Measurements from ENCODE around the gene FNDC3B.

DNA sequence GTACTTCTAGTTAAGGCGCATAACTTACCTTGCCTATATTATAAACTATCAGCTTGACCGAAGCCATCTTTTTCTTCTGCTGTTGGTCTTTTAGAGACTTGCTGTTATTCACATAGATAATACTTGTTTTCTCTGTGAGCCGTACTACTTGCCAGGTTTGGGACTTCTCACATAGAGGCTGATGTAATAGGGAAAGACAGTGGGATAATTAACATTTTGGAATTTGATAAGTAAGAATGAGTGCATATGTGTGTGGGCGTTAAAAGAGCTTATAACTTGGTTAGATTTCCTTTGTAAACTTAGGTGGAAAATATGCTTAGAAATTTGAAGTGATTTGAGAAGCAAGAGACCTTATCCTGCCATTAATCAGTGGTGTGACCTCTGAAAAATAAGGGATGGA, 47.8 kb downstream of the FNDC3B start:
- TF ChIP-seq POLR2AphosphoS5 (IDR thresholded peaks at IDR 0.05; ENCODE audit: low read depth, low read length) (no peak), TCF7L2 (IDR thresholded peaks at IDR 0.05; ENCODE audit: low read depth, low read length) (no peak)
- TF ChIP-seq, protein P1, sequence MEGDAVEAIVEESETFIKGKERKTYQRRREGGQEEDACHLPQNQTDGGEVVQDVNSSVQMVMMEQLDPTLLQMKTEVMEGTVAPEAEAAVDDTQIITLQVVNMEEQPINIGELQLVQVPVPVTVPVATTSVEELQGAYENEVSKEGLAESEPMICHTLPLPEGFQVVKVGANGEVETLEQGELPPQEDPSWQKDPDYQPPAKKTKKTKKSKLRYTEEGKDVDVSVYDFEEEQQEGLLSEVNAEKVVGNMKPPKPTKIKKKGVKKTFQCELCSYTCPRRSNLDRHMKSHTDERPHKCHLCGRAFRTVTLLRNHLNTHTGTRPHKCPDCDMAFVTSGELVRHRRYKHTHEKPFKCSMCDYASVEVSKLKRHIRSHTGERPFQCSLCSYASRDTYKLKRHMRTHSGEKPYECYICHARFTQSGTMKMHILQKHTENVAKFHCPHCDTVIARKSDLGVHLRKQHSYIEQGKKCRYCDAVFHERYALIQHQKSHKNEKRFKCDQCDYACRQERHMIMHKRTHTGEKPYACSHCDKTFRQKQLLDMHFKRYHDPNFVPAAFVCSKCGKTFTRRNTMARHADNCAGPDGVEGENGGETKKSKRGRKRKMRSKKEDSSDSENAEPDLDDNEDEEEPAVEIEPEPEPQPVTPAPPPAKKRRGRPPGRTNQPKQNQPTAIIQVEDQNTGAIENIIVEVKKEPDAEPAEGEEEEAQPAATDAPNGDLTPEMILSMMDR (IDR thresholded peaks at IDR 0.05) = no peak
- TF ChIP-seq, protein P2, sequence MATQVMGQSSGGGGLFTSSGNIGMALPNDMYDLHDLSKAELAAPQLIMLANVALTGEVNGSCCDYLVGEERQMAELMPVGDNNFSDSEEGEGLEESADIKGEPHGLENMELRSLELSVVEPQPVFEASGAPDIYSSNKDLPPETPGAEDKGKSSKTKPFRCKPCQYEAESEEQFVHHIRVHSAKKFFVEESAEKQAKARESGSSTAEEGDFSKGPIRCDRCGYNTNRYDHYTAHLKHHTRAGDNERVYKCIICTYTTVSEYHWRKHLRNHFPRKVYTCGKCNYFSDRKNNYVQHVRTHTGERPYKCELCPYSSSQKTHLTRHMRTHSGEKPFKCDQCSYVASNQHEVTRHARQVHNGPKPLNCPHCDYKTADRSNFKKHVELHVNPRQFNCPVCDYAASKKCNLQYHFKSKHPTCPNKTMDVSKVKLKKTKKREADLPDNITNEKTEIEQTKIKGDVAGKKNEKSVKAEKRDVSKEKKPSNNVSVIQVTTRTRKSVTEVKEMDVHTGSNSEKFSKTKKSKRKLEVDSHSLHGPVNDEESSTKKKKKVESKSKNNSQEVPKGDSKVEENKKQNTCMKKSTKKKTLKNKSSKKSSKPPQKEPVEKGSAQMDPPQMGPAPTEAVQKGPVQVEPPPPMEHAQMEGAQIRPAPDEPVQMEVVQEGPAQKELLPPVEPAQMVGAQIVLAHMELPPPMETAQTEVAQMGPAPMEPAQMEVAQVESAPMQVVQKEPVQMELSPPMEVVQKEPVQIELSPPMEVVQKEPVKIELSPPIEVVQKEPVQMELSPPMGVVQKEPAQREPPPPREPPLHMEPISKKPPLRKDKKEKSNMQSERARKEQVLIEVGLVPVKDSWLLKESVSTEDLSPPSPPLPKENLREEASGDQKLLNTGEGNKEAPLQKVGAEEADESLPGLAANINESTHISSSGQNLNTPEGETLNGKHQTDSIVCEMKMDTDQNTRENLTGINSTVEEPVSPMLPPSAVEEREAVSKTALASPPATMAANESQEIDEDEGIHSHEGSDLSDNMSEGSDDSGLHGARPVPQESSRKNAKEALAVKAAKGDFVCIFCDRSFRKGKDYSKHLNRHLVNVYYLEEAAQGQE (IDR thresholded peaks at IDR 0.05; ENCODE audit: insufficient read depth in 1 of 2, low read depth in 2 of 2, low read length in 1 of 2) = no peak
